ENCODE data around the gene IFT88.

The IFT88 gene

DNA sequence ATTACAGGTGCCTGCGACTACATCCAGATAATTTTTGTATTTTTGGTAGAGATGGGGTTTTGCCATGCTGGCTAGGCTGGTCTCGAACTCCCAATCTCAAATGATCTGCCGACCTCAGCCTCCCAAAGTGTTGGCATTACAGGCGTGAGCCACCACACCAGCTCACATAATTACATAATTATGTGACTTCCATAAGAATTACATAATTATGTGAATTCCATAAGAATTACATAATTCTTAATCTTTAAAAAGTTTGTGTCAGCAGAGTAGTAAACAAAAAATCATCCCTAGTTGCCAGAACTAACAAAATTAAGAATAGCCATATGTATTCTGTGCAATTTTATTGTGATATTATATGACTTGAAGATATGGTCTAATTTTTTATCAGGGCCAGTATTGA, 25.6 kb downstream of the IFT88 start:
- Histone ChIP-seq H3K9ac (ENCODE audit: low read length) (no peak overlapping the region), H3K27me3 (ENCODE audit: low read length) (no peaks in the 10 kb centered on the region), H3K9me2 (replicated peaks; ENCODE audit: insufficient read depth, low read length) (no peaks in the 10 kb centered on the region), H4K20me1 (ENCODE audit: low read depth, low read length) (no peaks in the 10 kb centered on the region), H3K4me2 (ENCODE audit: low read depth, low read length, poor library complexity, severe bottlenecking) (no peak overlapping the region), H3K36me3 (ENCODE audit: low read length) (no peaks in the 10 kb centered on the region), H2AFZ (ENCODE audit: low read depth, low read length, severe bottlenecking) (no peak overlapping the region), H3K27ac (ENCODE audit: low read depth, low read length) (no peak overlapping the region), H3K79me2 (ENCODE audit: insufficient read depth, low read length) (no peaks in the 10 kb centered on the region), H3K4me3 (ENCODE audit: insufficient read depth, low read length, poor library complexity, severe bottlenecking) (no peak overlapping the region), H3K9me3 (ENCODE audit: insufficient read depth, low read length) (no peaks in the 10 kb centered on the region), H3F3A (ENCODE audit: insufficient read depth) (no peaks in the 10 kb centered on the region)
- TF ChIP-seq EZH2phosphoT487 (conservative IDR thresholded peaks at IDR 0.05; ENCODE audit: low read length): no peak
- TF ChIP-seq, protein P1, sequence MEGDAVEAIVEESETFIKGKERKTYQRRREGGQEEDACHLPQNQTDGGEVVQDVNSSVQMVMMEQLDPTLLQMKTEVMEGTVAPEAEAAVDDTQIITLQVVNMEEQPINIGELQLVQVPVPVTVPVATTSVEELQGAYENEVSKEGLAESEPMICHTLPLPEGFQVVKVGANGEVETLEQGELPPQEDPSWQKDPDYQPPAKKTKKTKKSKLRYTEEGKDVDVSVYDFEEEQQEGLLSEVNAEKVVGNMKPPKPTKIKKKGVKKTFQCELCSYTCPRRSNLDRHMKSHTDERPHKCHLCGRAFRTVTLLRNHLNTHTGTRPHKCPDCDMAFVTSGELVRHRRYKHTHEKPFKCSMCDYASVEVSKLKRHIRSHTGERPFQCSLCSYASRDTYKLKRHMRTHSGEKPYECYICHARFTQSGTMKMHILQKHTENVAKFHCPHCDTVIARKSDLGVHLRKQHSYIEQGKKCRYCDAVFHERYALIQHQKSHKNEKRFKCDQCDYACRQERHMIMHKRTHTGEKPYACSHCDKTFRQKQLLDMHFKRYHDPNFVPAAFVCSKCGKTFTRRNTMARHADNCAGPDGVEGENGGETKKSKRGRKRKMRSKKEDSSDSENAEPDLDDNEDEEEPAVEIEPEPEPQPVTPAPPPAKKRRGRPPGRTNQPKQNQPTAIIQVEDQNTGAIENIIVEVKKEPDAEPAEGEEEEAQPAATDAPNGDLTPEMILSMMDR (IDR thresholded peaks at IDR 0.05; ENCODE audit: insufficient read depth, low read length, poor library complexity, severe bottlenecking): no peak

DNA sequence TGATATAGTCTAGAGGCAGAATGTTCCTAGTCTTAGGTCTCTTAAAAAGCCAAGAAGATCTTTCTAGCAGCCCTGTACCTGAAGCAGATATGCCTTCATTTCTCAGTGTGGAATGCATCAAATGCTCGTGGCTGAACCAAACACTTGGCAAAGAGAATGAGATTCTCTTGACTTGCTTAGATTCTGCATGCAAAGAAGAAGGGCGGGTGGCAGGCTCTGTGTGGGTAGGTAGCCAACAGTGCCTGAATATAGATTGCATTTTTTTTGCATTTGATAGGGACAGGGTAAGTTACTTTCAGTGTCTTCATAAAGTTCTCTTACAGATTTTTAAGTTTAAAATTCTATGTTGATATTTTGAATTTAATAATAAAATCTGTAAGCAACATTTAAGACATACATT, 27.3 kb downstream of the IFT88 start:
- Histone ChIP-seq H3K27ac (ENCODE audit: low read depth, low read length) (no peak overlapping the region), H3K4me2 (ENCODE audit: low read depth, low read length, poor library complexity, severe bottlenecking) (no peak overlapping the region), H4K20me1 (ENCODE audit: low read depth, low read length) (no peaks in the 10 kb centered on the region), H3K79me2 (ENCODE audit: insufficient read depth, low read length) (no peaks in the 10 kb centered on the region), H3K4me3 (ENCODE audit: insufficient read depth, low read length, poor library complexity, severe bottlenecking) (no peak overlapping the region), H3K9ac (ENCODE audit: low read length) (no peak overlapping the region), H3F3A (ENCODE audit: insufficient read depth) (no peaks in the 10 kb centered on the region), H3K36me3 (ENCODE audit: low read length) (no peaks in the 10 kb centered on the region; the same call in 1 of the 2 replicates), H3K9me3 (ENCODE audit: insufficient read depth, low read length) (no peaks in the 10 kb centered on the region), H2AFZ (ENCODE audit: low read depth, low read length, severe bottlenecking) (no peak overlapping the region), H3K9me2 (replicated peaks; ENCODE audit: insufficient read depth, low read length) (no peaks in the 10 kb centered on the region), H3K27me3 (ENCODE audit: low read length) (no peaks in the 10 kb centered on the region)
- no peak for TF ChIP-seq EZH2phosphoT487 (conservative IDR thresholded peaks at IDR 0.05; ENCODE audit: low read length)
- TF ChIP-seq, protein P1 (IDR thresholded peaks at IDR 0.05; ENCODE audit: insufficient read depth, low read length, poor library complexity, severe bottlenecking): no peak

DNA sequence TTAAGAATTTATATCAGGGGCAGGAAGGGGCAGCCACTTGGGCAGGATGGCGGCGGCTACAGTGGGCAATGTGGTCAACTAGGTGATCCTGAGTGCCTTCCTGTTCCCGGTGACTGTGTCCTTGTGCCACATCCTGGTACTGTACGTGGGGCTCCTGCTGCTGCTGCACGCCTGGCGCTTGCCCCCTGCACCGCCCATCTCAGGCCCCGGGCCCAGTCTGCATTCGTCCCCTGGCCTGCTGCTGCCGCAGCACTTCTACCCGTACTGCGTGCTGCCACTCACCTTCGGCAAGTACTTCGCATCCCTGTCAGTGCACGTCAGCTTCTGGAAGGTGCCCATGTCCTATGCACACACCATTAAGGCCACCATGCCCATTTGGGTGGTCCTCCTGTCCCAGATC, 40.1 kb downstream of the IFT88 start:
- no peak overlapping the region for H3K9ac ChIP-seq (ENCODE audit: low read length)
- no peaks in the 10 kb centered on the region for H3K9me2 ChIP-seq (replicated peaks; ENCODE audit: insufficient read depth, low read length)

More for the DNA sequence above, 40.1 kb downstream of the IFT88 start:
- no peaks in the 10 kb centered on the region for H3F3A ChIP-seq (ENCODE audit: insufficient read depth)
- H3K9me3 ChIP-seq (ENCODE audit: insufficient read depth, low read length): no peaks in the 10 kb centered on the region
- no peak overlapping the region for H2AFZ ChIP-seq (ENCODE audit: low read depth, low read length, severe bottlenecking)
- no peaks in the 10 kb centered on the region for H4K20me1 ChIP-seq (ENCODE audit: low read depth, low read length)
- no peak for TF ChIP-seq EZH2phosphoT487 (conservative IDR thresholded peaks at IDR 0.05; ENCODE audit: low read length)
- TF ChIP-seq, protein P1 (IDR thresholded peaks at IDR 0.05; ENCODE audit: insufficient read depth, low read length, poor library complexity, severe bottlenecking): no peak
- no peak overlapping the region for H3K27ac ChIP-seq (ENCODE audit: low read depth, low read length)
- H3K27me3 ChIP-seq (ENCODE audit: low read length): no peaks in the 10 kb centered on the region
- H3K79me2 ChIP-seq (ENCODE audit: insufficient read depth, low read length): no peaks in the 10 kb centered on the region
- H3K4me3 ChIP-seq (ENCODE audit: insufficient read depth, low read length, poor library complexity, severe bottlenecking): no peak overlapping the region
- H3K4me2 ChIP-seq (ENCODE audit: low read depth, low read length, poor library complexity, severe bottlenecking): no peak overlapping the region
- H3K36me3 ChIP-seq (ENCODE audit: low read length): no peaks in the 10 kb centered on the region

Measured in SU-DHL-6 (cell line).